ENCODE results near the gene MYO3B. TPM values are rescaled to one million over a fixed set of nuclear protein-coding genes. Genes with fewer than 3 reads are reported as not detected.

The MYO3B gene
- total and polyA plus RNA-seq, 7 experiments from 2014 or later, result 0.66 to 0.82 TPM; not detected in 5

DNA sequence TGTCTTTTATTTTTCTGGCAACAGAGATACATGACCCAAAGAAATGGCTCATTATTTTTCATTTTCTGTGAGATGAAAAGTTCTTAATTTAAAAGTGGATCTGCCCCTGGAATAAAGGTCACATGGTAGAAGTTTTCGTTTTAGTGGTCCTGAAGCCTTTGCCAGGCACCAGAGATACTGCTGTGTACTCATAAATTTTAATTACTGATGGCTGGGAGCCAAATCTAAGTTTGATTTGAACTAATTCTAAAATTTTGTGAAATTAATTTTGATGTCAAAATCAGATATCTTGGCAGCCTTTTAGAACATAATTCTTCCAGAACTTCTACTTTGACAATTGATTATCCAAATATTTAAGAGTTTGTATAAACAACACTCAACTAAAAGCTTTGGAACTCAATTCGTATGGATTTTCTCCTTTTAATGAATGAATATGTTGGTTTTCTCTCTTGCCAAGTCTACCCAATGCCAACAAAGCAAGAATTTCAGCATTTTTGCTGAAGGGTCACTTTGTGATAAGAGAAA is 408.7 kb downstream of the MYO3B start:
- ChIA-PET POLR2A (no interaction called here), CTCF (no interaction called here)
- Histone ChIP-seq H3K27ac (ENCODE audit: low read depth, low read length) (no peak overlapping the region), H3K4me1 (ENCODE audit: control insufficient read depth in 2 of 2, insufficient read depth in 2 of 2, low read length in 2 of 2) (no peaks in the 10 kb centered on the region), H3K4me3 (ENCODE audit: low read length) (no peak overlapping the region), H3K27me3 (ENCODE audit: control insufficient read depth in 2 of 2, insufficient read depth in 2 of 2, low read length in 2 of 2) (no peaks in the 10 kb centered on the region), H3K9me3 (ENCODE audit: control insufficient read depth in 2 of 3, low read length in 3 of 3) (no peaks in the 10 kb centered on the region), H3K36me3 (ENCODE audit: control insufficient read depth in 2 of 3, insufficient read depth in 3 of 3, low read length in 3 of 3) (no peaks in the 10 kb centered on the region)
- DNase-seq, result no peak
- peaks cover 0 to 12% (median 6%) of the 10 kb centered on the region in 5 donors for H3K27me3 Mint-ChIP-seq
- intact Hi-C loops (cut with micrococcal nuclease), result loop anchor here in 1 of 2 donors (10.0 kb wide), 1 partner anchor 128 kb away; the partner anchor contains the start of gene SP5
- H3K27ac Mint-ChIP-seq, result no peak overlapping the region
- no peak overlapping the region for H3K4me3 Mint-ChIP-seq
- H3K36me3 Mint-ChIP-seq, result no peaks in the 10 kb centered on the region
- no peaks in the 10 kb centered on the region for H3K4me1 Mint-ChIP-seq
- ATAC-seq, result no peak
- peaks cover 0 to 2% (median 0%) of the 10 kb centered on the region in 11 donors for H3K9me3 Mint-ChIP-seq

DNA sequence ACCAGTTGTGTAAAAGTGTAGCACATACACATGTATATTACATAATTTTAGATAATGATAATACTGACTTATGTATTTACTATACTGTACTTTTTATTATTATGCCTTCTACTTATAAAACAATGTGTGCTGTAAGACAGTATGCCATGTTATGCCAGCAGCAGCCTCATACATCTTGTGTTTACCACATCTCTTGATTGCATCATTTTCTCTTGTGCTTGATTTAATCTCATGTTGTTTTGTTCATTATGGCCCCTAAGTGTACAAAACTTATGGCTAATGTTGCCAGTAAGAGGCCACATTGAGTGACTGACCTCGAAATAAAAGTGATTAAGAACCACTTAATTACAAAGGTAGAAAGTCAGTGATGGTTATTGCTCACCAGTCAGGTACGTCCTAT is 409.2 kb downstream of the MYO3B start:
- ATAC-seq (no peak), DNase-seq (no peak)
- H3K27me3 Mint-ChIP-seq, result peaks cover 0 to 15% (median 6%) of the 10 kb centered on the region in 5 donors
- H3K27me3 ChIP-seq (ENCODE audit: control insufficient read depth in 2 of 2, insufficient read depth in 2 of 2, low read length in 2 of 2), result no peaks in the 10 kb centered on the region
- no peak overlapping the region for H3K27ac ChIP-seq (ENCODE audit: low read depth, low read length)
- POLR2A ChIA-PET, result no interaction called here
- H3K36me3 ChIP-seq (ENCODE audit: control insufficient read depth in 2 of 3, insufficient read depth in 3 of 3, low read length in 3 of 3), result no peaks in the 10 kb centered on the region
- no peaks in the 10 kb centered on the region for H3K4me1 Mint-ChIP-seq
- intact Hi-C loops (cut with micrococcal nuclease), result loop anchor here in 1 of 2 donors (10.0 kb wide), 1 partner anchor 128 kb away; the partner anchor contains the start of gene SP5
- H3K36me3 Mint-ChIP-seq, result no peaks in the 10 kb centered on the region
- peaks cover 0 to under 1% (median 0%) of the 10 kb centered on the region in 11 donors for H3K9me3 Mint-ChIP-seq
- H3K9me3 ChIP-seq (ENCODE audit: control insufficient read depth in 2 of 3, low read length in 3 of 3), result no peaks in the 10 kb centered on the region
- no peak overlapping the region for H3K4me3 ChIP-seq (ENCODE audit: low read length)
- CTCF ChIA-PET, result no interaction called here
- H3K4me1 ChIP-seq (ENCODE audit: control insufficient read depth in 2 of 2, insufficient read depth in 2 of 2, low read length in 2 of 2), result no peaks in the 10 kb centered on the region
- no peak overlapping the region for H3K27ac Mint-ChIP-seq
- no peak overlapping the region for H3K4me3 Mint-ChIP-seq

DNA sequence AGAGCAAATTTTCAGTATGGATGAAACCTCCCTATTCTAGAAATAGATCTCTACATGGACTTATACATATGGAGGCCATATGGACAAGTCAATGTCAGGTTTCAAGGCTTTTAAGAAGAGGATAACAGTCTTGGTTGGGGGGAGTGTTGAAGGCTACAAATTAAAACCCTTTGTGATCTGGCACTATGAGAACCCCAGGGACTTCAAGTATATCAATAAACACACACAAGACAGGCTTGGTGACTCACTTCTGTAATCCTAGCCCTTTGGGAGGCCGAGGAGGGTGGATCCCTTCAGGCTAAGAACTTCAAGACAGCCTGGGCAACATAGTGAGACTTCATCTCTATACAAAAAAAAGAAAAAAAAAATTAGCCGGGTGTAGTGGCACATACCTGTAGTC is 410.0 kb downstream of the MYO3B start:
- intact Hi-C loops (cut with micrococcal nuclease), result loop anchor here in 1 of 2 donors (10.0 kb wide), 1 partner anchor 127 kb away; the partner anchor contains the start of gene SP5
- H3K27ac ChIP-seq (ENCODE audit: low read depth, low read length), result no peak overlapping the region
- Mint-ChIP-seq H3K4me3 (no peak overlapping the region), H3K4me1 (no peaks in the 10 kb centered on the region), H3K9me3 (no peaks in the 10 kb centered on the region), H3K36me3 (no peaks in the 10 kb centered on the region), H3K27me3 (peaks cover 0 to 15% (median 6%) of the 10 kb centered on the region in 5 donors), H3K27ac (no peak overlapping the region)
- H3K36me3 ChIP-seq (ENCODE audit: control insufficient read depth in 2 of 3, insufficient read depth in 3 of 3, low read length in 3 of 3), result no peaks in the 10 kb centered on the region
- no peaks in the 10 kb centered on the region for H3K4me1 ChIP-seq (ENCODE audit: control insufficient read depth in 2 of 2, insufficient read depth in 2 of 2, low read length in 2 of 2)
- H3K4me3 ChIP-seq (ENCODE audit: low read length), result no peak overlapping the region
- ATAC-seq, result no peak
- ChIA-PET CTCF (no interaction called here), POLR2A (no interaction called here)
- no peaks in the 10 kb centered on the region for H3K27me3 ChIP-seq (ENCODE audit: control insufficient read depth in 2 of 2, insufficient read depth in 2 of 2, low read length in 2 of 2)
- no peaks in the 10 kb centered on the region for H3K9me3 ChIP-seq (ENCODE audit: control insufficient read depth in 2 of 3, low read length in 3 of 3)
- DNase-seq, result no peak

DNA sequence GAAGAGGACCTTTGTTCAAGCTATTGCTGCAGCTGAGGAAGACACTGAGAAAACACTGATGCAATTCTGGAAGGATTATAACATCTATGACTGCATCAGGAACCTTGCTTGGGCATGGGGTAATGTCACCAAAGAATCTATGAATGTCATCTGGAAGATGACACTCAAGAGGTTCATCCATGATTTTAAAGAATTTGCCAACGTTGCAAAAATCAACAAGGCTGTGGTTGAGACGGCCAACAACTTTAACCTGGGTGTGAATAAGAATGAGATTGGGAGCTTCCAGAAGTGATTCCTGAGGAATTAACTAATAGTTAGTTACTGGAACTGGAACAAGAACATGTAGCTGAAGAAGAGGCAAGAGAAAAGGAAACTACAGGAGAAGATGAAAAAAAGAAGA is 410.8 kb downstream of the MYO3B start:
- no peak for ATAC-seq
- Histone ChIP-seq H3K9me3 (ENCODE audit: control insufficient read depth in 2 of 3, low read length in 3 of 3) (no peaks in the 10 kb centered on the region), H3K36me3 (ENCODE audit: control insufficient read depth in 2 of 3, insufficient read depth in 3 of 3, low read length in 3 of 3) (no peaks in the 10 kb centered on the region), H3K4me3 (ENCODE audit: low read length) (no peak overlapping the region), H3K4me1 (ENCODE audit: control insufficient read depth in 2 of 2, insufficient read depth in 2 of 2, low read length in 2 of 2) (no peaks in the 10 kb centered on the region), H3K27me3 (ENCODE audit: control insufficient read depth in 2 of 2, insufficient read depth in 2 of 2, low read length in 2 of 2) (no peaks in the 10 kb centered on the region), H3K27ac (ENCODE audit: low read depth, low read length) (no peak overlapping the region)
- DNase-seq, result no peak
- intact Hi-C loops (cut with micrococcal nuclease), result loop anchor here in 1 of 2 donors (10.0 kb wide), 1 partner anchor 126 kb away; the partner anchor contains the start of gene SP5
- Mint-ChIP-seq H3K36me3 (no peaks in the 10 kb centered on the region), H3K9me3 (no peaks in the 10 kb centered on the region), H3K27me3 (peaks cover 0 to 15% (median 6%) of the 10 kb centered on the region in 5 donors), H3K4me1 (no peaks in the 10 kb centered on the region), H3K4me3 (no peak overlapping the region), H3K27ac (no peak overlapping the region)
- ChIA-PET CTCF (no interaction called here), POLR2A (no interaction called here)

DNA sequence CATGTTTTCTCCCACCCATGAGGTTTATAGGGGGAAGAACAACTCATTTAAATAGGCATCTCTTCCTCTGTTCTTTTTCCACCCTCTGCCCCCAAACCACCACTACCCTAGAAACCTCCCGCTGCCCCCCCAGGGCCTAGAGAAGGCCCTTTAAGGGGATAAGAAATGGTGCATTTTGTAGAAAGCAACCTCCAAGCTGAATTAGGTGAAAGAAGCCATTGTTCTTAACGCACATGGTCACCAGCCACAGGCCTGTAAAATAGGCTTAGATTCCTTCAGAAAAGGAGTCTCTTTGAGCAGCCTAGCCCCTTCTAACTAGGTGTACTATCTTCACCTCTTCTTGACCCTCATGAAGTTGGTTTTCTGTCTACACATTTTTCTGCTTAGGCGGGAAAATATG is 418.6 kb downstream of the MYO3B start:
- H3K27me3 Mint-ChIP-seq, result peaks cover 0 to 6% (median 5%) of the 10 kb centered on the region in 5 donors
- peaks cover 0 to 2% (median 0%) of the 10 kb centered on the region in 7 donors for H3K4me1 Mint-ChIP-seq
- H3K36me3 ChIP-seq (ENCODE audit: control insufficient read depth in 2 of 3, insufficient read depth in 3 of 3, low read length in 3 of 3), result no peaks in the 10 kb centered on the region
- H3K4me3 Mint-ChIP-seq, result no peak overlapping the region
- H3K4me1 ChIP-seq (ENCODE audit: control insufficient read depth in 2 of 2, insufficient read depth in 2 of 2, low read length in 2 of 2), result no peaks in the 10 kb centered on the region
- H3K27ac ChIP-seq (ENCODE audit: low read depth, low read length), result no peak overlapping the region
- ChIA-PET POLR2A (no interaction called here), CTCF (no interaction called here)
- DNase-seq, result no peak
- H3K9me3 Mint-ChIP-seq, result no peaks in the 10 kb centered on the region
- H3K9me3 ChIP-seq (ENCODE audit: control insufficient read depth in 2 of 3, low read length in 3 of 3), result no peaks in the 10 kb centered on the region
- H3K4me3 ChIP-seq (ENCODE audit: low read length), result no peak overlapping the region
- no peak for ATAC-seq
- H3K27me3 ChIP-seq (ENCODE audit: control insufficient read depth in 2 of 2, insufficient read depth in 2 of 2, low read length in 2 of 2), result no peaks in the 10 kb centered on the region
- no peak overlapping the region for H3K27ac Mint-ChIP-seq
- H3K36me3 Mint-ChIP-seq, result no peaks in the 10 kb centered on the region
- intact Hi-C loops (cut with micrococcal nuclease), result no loop called here

DNA sequence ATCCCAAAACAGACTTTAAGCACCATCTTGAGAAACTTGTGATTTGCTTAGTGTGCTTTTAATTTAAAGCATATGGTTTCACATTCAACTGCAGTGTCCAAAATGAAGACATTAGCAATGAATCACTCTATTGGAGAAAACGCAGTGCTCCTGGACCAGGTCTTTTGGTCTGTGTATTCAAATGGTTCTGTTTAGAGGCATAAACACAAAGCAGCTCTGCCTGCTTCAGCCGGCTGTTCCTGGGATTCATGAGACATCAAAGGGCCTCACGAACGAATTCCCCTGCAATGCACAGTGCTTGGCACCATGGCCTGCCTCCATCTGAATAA is 420.1 kb downstream of the MYO3B start:
- no peak for ATAC-seq
- Histone ChIP-seq H3K27me3 (ENCODE audit: control insufficient read depth in 2 of 2, insufficient read depth in 2 of 2, low read length in 2 of 2) (no peaks in the 10 kb centered on the region), H3K4me3 (ENCODE audit: low read length) (no peak overlapping the region), H3K9me3 (ENCODE audit: control insufficient read depth in 2 of 3, low read length in 3 of 3) (no peaks in the 10 kb centered on the region), H3K36me3 (ENCODE audit: control insufficient read depth in 2 of 3, insufficient read depth in 3 of 3, low read length in 3 of 3) (no peaks in the 10 kb centered on the region), H3K4me1 (ENCODE audit: control insufficient read depth in 2 of 2, insufficient read depth in 2 of 2, low read length in 2 of 2) (no peaks in the 10 kb centered on the region), H3K27ac (ENCODE audit: low read depth, low read length) (no peak overlapping the region)
- no peaks in the 10 kb centered on the region for H3K36me3 Mint-ChIP-seq
- DNase-seq, result no peak
- no peak overlapping the region for H3K4me3 Mint-ChIP-seq
- H3K9me3 Mint-ChIP-seq, result no peaks in the 10 kb centered on the region
- ChIA-PET POLR2A (no interaction called here), CTCF (no interaction called here)
- H3K27me3 Mint-ChIP-seq, result peaks cover 0 to 13% (median 5%) of the 10 kb centered on the region in 5 donors
- H3K27ac Mint-ChIP-seq, result no peak overlapping the region
- intact Hi-C loops (cut with micrococcal nuclease), result no loop called here
- peaks cover 0 to 2% (median 0%) of the 10 kb centered on the region in 7 donors for H3K4me1 Mint-ChIP-seq

DNA sequence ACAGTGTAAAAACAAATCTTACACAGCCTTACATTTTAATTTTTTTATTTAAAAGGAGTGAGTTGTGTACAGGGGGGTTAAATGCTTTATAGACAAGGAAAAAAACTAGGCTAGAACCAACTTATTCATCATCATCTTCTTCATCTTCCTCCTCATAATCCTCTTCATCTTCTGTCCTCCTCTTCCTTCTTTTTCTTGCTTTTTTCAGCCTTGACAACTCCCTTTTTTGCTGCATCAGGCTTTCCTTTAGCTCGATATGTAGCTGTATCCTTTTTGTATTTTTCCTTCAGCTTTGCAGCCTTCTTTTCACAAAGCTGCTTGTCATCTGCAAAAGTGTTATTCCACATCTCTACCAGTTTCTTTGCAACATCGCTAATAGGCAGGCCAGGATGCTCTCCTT is 423.5 kb downstream of the MYO3B start:
- no peak overlapping the region for H3K4me3 Mint-ChIP-seq
- CTCF ChIA-PET, result no interaction called here
- H3K9me3 ChIP-seq (ENCODE audit: control insufficient read depth in 2 of 3, low read length in 3 of 3), result no peaks in the 10 kb centered on the region
- no peaks in the 10 kb centered on the region for H3K36me3 Mint-ChIP-seq
- H3K36me3 ChIP-seq (ENCODE audit: control insufficient read depth in 2 of 3, insufficient read depth in 3 of 3, low read length in 3 of 3), result no peaks in the 10 kb centered on the region
- intact Hi-C loops (cut with micrococcal nuclease), result no loop called here
- DNase-seq (no peak), ATAC-seq (no peak)
- no peak overlapping the region for H3K27ac ChIP-seq (ENCODE audit: low read depth, low read length)
- no peak overlapping the region for H3K27ac Mint-ChIP-seq
- POLR2A ChIA-PET, result interaction anchor here (0.6 kb wide), 1 partner anchor 161 kb away, joined by 4 read pairs; no protein-coding TSS in a partner anchor
- H3K9me3 Mint-ChIP-seq, result peaks cover 0 to 2% (median 0%) of the 10 kb centered on the region in 11 donors
- H3K4me1 ChIP-seq (ENCODE audit: control insufficient read depth in 2 of 2, insufficient read depth in 2 of 2, low read length in 2 of 2), result no peaks in the 10 kb centered on the region
- H3K27me3 Mint-ChIP-seq, result peaks cover 12 to 25% (median 16%) of the 10 kb centered on the region in 5 donors
- no peaks in the 10 kb centered on the region for H3K4me1 Mint-ChIP-seq
- no peaks in the 10 kb centered on the region for H3K27me3 ChIP-seq (ENCODE audit: control insufficient read depth in 2 of 2, insufficient read depth in 2 of 2, low read length in 2 of 2)
- H3K4me3 ChIP-seq (ENCODE audit: low read length), result no peak overlapping the region

Data from naive thymus-derived CD4-positive, alpha-beta T cell (primary cell).